Panc1 (cell line): ENCODE measurements around the gene CYP11A1. TPM values are rescaled to one million over a fixed set of nuclear protein-coding genes. Genes with fewer than 3 reads are reported as not detected.

Experiments used
- ATAC-seq: fragments of 200-7000 bp; cut with Tn5 transposase; 2 replicates; pipeline ENCODE4 v1.9.1; 2020; ENCODE audit warnings: mild to moderate bottlenecking, moderate library complexity
- BruUV-seq: library from RNA; stranded (reverse); fragments of 400-500 nt; replicated peaks from 2 replicates; lab custom pipeline; 2021; lab: Mats Ljungman, UMichigan
- CTCF ChIA-PET: fragments of 300-600 bp; sonication (Branson Sonifier 250); formaldehyde crosslinking; loops from one replicate; lab custom pipeline; 2022; ENCODE audit warnings: antibody characterized with exemption; lab: Charles Lee
- POLR2A ChIA-PET: fragments of 300-600 bp; sonication (Branson Sonifier 250); formaldehyde crosslinking; loops from one replicate; lab custom pipeline; 2022; ENCODE audit warnings: antibody characterized with exemption; lab: Charles Lee
- DNase-seq: peaks from one replicate; pipeline ENCODE4 v3.0.0-alpha.2; 2010; ENCODE audit warnings: low read depth, low spot score
- H3K27ac ChIP-seq: 2 replicates; pipeline ENCODE4 v1.5.1; 2011; ENCODE audit warnings: mild to moderate bottlenecking, low read length, inconsistent platforms
- H3K27me3 ChIP-seq: fragments of 200-500 bp; sonication (Bioruptor generic); 2 replicates; pipeline ENCODE4 v1.6.0; 2014; ENCODE audit warnings: low read length, inconsistent platforms; ENCODE audit not compliant: control insufficient read depth, insufficient read depth
- H3K36me3 ChIP-seq: fragments of 200-500 bp; sonication (Bioruptor generic); 2 replicates; pipeline ENCODE4 v1.5.1; 2014; ENCODE audit warnings: inconsistent platforms, mild to moderate bottlenecking, low read length, moderate library complexity; ENCODE audit not compliant: control insufficient read depth, insufficient read depth
- H3K4me1 ChIP-seq: 2 replicates; pipeline ENCODE4 v1.5.1; 2011; ENCODE audit warnings: inconsistent platforms, mild to moderate bottlenecking, low read length, moderate library complexity; ENCODE audit not compliant: control insufficient read depth, insufficient read depth
- H3K4me3 ChIP-seq, 2 experiments: 2 replicates each; pipeline ENCODE4 v1.5.1; 2011 to 2012; ENCODE audit warnings: low read depth in 2 of 2, low read length in 2 of 2, mild to moderate bottlenecking in 2 of 2, inconsistent platforms in 1 of 2, moderate library complexity in 1 of 2
- H3K9me3 ChIP-seq: fragments of 200-500 bp; sonication (Bioruptor generic); 2 replicates; pipeline ENCODE4 v1.5.1; 2014; ENCODE audit warnings: low read depth, mild to moderate bottlenecking, inconsistent platforms, low read length, moderate library complexity; ENCODE audit not compliant: control insufficient read depth, insufficient read depth
- CTCF ChIP-seq: fragments of 450-650 bp; IDR thresholded peaks from 2 replicates; pipeline ENCODE4 v1.5.1; 2017; ENCODE audit warnings: mild to moderate bottlenecking
- POLR2AphosphoS5 ChIP-seq: IDR thresholded peaks from 2 replicates; pipeline ENCODE4 v1.6.1; 2012; ENCODE audit warnings: mild to moderate bottlenecking, low read depth, low read length, moderate library complexity
- REST ChIP-seq, 2 experiments: IDR thresholded peaks; 2 replicates each; pipeline ENCODE4 v1.6.1; 2011 to 2012; ENCODE audit warnings: low read depth in 2 of 2, control low read depth in 1 of 2, low read length in 1 of 2, mild to moderate bottlenecking in 1 of 2, moderate library complexity in 1 of 2; ENCODE audit not compliant: insufficient read depth in 1 of 2
- SIN3A ChIP-seq: IDR thresholded peaks from 2 replicates; pipeline ENCODE4 v1.6.1; 2012; ENCODE audit warnings: low read depth, mild to moderate bottlenecking, low read length, moderate library complexity, borderline replicate concordance; ENCODE audit not compliant: insufficient read depth
- TCF7L2 ChIP-seq: IDR thresholded peaks from 2 replicates; pipeline ENCODE4 v1.6.1; 2011; ENCODE audit warnings: mild to moderate bottlenecking, low read depth, low read length, inconsistent platforms
- in situ Hi-C: cut with HindIII; loops from 2 replicates; pipeline ENCODE4 v1.10.0; 2016; ENCODE audit warnings: low sequenced_read_pairs, low pct_unique_long_range_greater_than_20kb
- intact Hi-C: fragments of 100-400 bp; cut with micrococcal nuclease; formaldehyde crosslinking; loops from one replicate; pipeline ENCODE4 v1.10.0; 2022; ENCODE audit not compliant: unreplicated experiment
- total RNA-seq: library from RNA; stranded (reverse); gene quantifications from one replicate; pipeline ENCODE4 v1.2.1, GENCODE V29; 2021; ENCODE audit not compliant: unreplicated experiment

Gene CYP11A1
- total RNA-seq, 1 experiment from 2014 or later, result 0.57 TPM

- ChIA-PET CTCF (interaction anchor here (0.6 kb wide), 1 partner anchor 53 kb away, joined by 3 read pairs; no protein-coding TSS in a partner anchor), POLR2A (no interaction called here)
- Histone ChIP-seq H3K27me3 (no peaks in the 10 kb centered on the region), H3K27ac (no peak overlapping the region), H3K4me1 (peaks cover 4% of the 10 kb centered on the region), H3K9me3 (no peaks in the 10 kb centered on the region), H3K4me3 (no peak overlapping the region), H3K36me3 (no peaks in the 10 kb centered on the region)
- intact Hi-C loops (no loop called here), in situ Hi-C loops (no loop called here)
- DNase-seq (no peak), ATAC-seq (no peak)
- BruUV-seq, result no TSS peak
- no peak for TF ChIP-seq CTCF
- TF ChIP-seq POLR2AphosphoS5, result no peak
- no peak for TF ChIP-seq TCF7L2
- TF ChIP-seq REST (IDR thresholded peaks at IDR 0.05; ENCODE audit: insufficient read depth in 1 of 2, low read depth in 2 of 2, low read length in 1 of 2), result no peak
- TF ChIP-seq SIN3A, result no peak
Measured at GRCh38 chr15:74394090-74394846, 26.8 kb upstream of the CYP11A1 start.

GRCh38 chr15:74393423-74393822 is 26.0 kb upstream of the CYP11A1 start:
- intact Hi-C loops, result no loop called here
- peaks cover 11% of the 10 kb centered on the region for H3K4me1 ChIP-seq
- BruUV-seq, result no TSS peak

GRCh38 chr15:74392902-74393301 is 25.5 kb upstream of the CYP11A1 start:
- Histone ChIP-seq H3K27me3 (no peaks in the 10 kb centered on the region), H3K9me3 (no peaks in the 10 kb centered on the region), H3K4me1 (peaks cover 15% of the 10 kb centered on the region), H3K36me3 (no peaks in the 10 kb centered on the region), H3K4me3 (no peak overlapping the region), H3K27ac (no peak overlapping the region)
- DNase-seq, result no peak
- no peak for TF ChIP-seq TCF7L2
- no peak for TF ChIP-seq CTCF
- TF ChIP-seq REST (IDR thresholded peaks at IDR 0.05; ENCODE audit: insufficient read depth in 1 of 2, low read depth in 2 of 2, low read length in 1 of 2), result no peak
- no peak for TF ChIP-seq SIN3A
- no peak for TF ChIP-seq POLR2AphosphoS5
- intact Hi-C loops, result no loop called here
- in situ Hi-C loops, result no loop called here
- ChIA-PET CTCF (interaction anchor here (0.5 kb wide), 1 partner anchor 70 kb away, joined by 6 read pairs; no protein-coding TSS in a partner anchor), POLR2A (no interaction called here)
- no peak for ATAC-seq
- no TSS peak for BruUV-seq

More at GRCh38 chr15:74393423-74393822, 26.0 kb upstream of the CYP11A1 start:
- no peak for DNase-seq
- in situ Hi-C loops, result no loop called here
- ChIA-PET POLR2A (no interaction called here), CTCF (no interaction called here)
- no peaks in the 10 kb centered on the region for H3K36me3 ChIP-seq
- no peaks in the 10 kb centered on the region for H3K27me3 ChIP-seq
- no peak for ATAC-seq
- TF ChIP-seq POLR2AphosphoS5, result no peak
- H3K9me3 ChIP-seq, result no peaks in the 10 kb centered on the region
- no peak overlapping the region for H3K4me3 ChIP-seq
- no peak overlapping the region for H3K27ac ChIP-seq
